MM.1S (cell line): ENCODE measurements around the gene SLIT1.

Source experiments
- DNase-seq: peaks from one replicate; pipeline ENCODE4 v3.0.0-alpha.2; 2015
- H2AFZ ChIP-seq: fragments of 300-600 bp; sonication (generic); 2 replicates; pipeline ENCODE4 v1.6.0; 2016; ENCODE audit warnings: antibody characterized with exemption, low read length
- H3F3A ChIP-seq: fragments of 300-600 bp; sonication (generic); 2 replicates; pipeline ENCODE4 v1.6.1; 2016; ENCODE audit warnings: mild to moderate bottlenecking, antibody characterized with exemption, low read length, moderate library complexity, mixed read lengths; ENCODE audit not compliant: insufficient read depth
- H3K27ac ChIP-seq: fragments of 300-600 bp; sonication (generic); 2 replicates; pipeline ENCODE4 v1.5.1; 2016; ENCODE audit warnings: mild to moderate bottlenecking, low read length
- H3K27me3 ChIP-seq: fragments of 300-600 bp; sonication (generic); replicated peaks from 2 replicates; pipeline ENCODE4 v1.6.0; 2016; ENCODE audit warnings: low read length; ENCODE audit not compliant: insufficient read depth
- H3K36me3 ChIP-seq: fragments of 300-600 bp; sonication (generic); replicated peaks from 2 replicates; pipeline ENCODE4 v1.6.1; 2016; ENCODE audit warnings: mild to moderate bottlenecking, low read length, mixed read lengths; ENCODE audit not compliant: insufficient read depth
- H3K4me1 ChIP-seq: fragments of 300-600 bp; sonication (generic); 2 replicates; pipeline ENCODE4 v1.6.1; 2016; ENCODE audit warnings: low read length, mixed read lengths
- H3K4me2 ChIP-seq: fragments of 300-600 bp; sonication (generic); 2 replicates; pipeline ENCODE4 v1.6.0; 2016; ENCODE audit warnings: low read depth, low read length
- H3K4me3 ChIP-seq: fragments of 300-600 bp; sonication (generic); 2 replicates; pipeline ENCODE4 v1.5.1; 2016; ENCODE audit warnings: low read length, mixed read lengths
- H3K79me2 ChIP-seq: fragments of 300-600 bp; sonication (generic); 2 replicates; pipeline ENCODE4 v1.6.1; 2016; ENCODE audit warnings: mixed run types, low read length, mixed read lengths
- H3K9ac ChIP-seq: fragments of 300-600 bp; sonication (generic); 2 replicates; pipeline ENCODE4 v1.6.1; 2016; ENCODE audit warnings: low read length, mixed read lengths
- H3K9me2 ChIP-seq: fragments of 300-600 bp; sonication (generic); replicated peaks from 2 replicates; pipeline ENCODE4 v1.6.1; 2016; ENCODE audit warnings: mild to moderate bottlenecking, low read length, mixed read lengths; ENCODE audit not compliant: insufficient read depth
- H3K9me3 ChIP-seq: fragments of 300-600 bp; sonication (generic); replicated peaks from 2 replicates; pipeline ENCODE4 v1.6.1; 2016; ENCODE audit warnings: mild to moderate bottlenecking, low read length, mixed read lengths; ENCODE audit not compliant: insufficient read depth
- H4K20me1 ChIP-seq: fragments of 300-600 bp; sonication (generic); 2 replicates; pipeline ENCODE4 v1.6.1; 2016; ENCODE audit warnings: mild to moderate bottlenecking, low read length, moderate library complexity, mixed read lengths; ENCODE audit not compliant: insufficient read depth
- EZH2 ChIP-seq: fragments of 300-600 bp; sonication (generic); optimal IDR thresholded peaks from 2 replicates; pipeline ENCODE3; 2017; ENCODE audit warnings: low read depth, mild to moderate bottlenecking, antibody characterized with exemption, low read length, mixed read lengths
- EZH2phosphoT487 ChIP-seq: fragments of 300-600 bp; sonication (generic); IDR thresholded peaks from 2 replicates; pipeline ENCODE4 v1.6.1; 2018; ENCODE audit warnings: antibody characterized with exemption, low read length
- TF ChIP-seq, protein P1 (sequence below): fragments of 300-600 bp; sonication (generic); IDR thresholded peaks from 2 replicates; pipeline ENCODE4 v1.5.1; 2016; ENCODE audit warnings: antibody characterized with exemption, low read length, mixed read lengths

Gene SLIT1

DNA sequence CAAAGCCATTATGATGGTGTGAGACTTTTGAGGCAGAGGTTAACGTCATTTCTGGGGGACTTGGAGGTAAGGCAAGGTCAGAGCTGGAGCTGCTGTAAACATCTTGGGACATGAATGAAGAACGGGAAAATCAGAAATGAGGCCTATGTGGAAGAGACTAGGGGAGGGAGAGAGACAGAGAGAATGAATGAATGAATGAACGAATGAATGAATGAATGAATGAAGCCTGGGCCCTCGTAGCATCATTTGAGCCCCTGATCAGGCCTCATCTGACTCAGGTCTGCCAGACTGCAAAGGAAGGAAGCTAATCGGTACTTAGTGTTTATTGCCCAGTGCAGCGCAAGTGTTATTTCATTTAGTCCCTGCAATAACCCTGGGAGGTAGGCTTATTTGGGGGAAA, 79.6 kb downstream of the SLIT1 start:
- Histone ChIP-seq H3K9me2 (no peaks in the 10 kb centered on the region), H3K9me3 (no peaks in the 10 kb centered on the region), H3F3A (no peaks in the 10 kb centered on the region), H4K20me1 (no peaks in the 10 kb centered on the region), H3K4me2 (no peak overlapping the region), H3K36me3 (no peaks in the 10 kb centered on the region), H3K9ac (no peak overlapping the region), H3K27ac (no peak overlapping the region), H3K27me3 (no peaks in the 10 kb centered on the region), H3K4me1 (no peaks in the 10 kb centered on the region), H3K4me3 (no peak overlapping the region), H3K79me2 (no peaks in the 10 kb centered on the region), H2AFZ (no peak overlapping the region)
- no peak for DNase-seq
- TF ChIP-seq EZH2phosphoT487 (no peak), EZH2 (no peak)
- TF ChIP-seq, protein P1, sequence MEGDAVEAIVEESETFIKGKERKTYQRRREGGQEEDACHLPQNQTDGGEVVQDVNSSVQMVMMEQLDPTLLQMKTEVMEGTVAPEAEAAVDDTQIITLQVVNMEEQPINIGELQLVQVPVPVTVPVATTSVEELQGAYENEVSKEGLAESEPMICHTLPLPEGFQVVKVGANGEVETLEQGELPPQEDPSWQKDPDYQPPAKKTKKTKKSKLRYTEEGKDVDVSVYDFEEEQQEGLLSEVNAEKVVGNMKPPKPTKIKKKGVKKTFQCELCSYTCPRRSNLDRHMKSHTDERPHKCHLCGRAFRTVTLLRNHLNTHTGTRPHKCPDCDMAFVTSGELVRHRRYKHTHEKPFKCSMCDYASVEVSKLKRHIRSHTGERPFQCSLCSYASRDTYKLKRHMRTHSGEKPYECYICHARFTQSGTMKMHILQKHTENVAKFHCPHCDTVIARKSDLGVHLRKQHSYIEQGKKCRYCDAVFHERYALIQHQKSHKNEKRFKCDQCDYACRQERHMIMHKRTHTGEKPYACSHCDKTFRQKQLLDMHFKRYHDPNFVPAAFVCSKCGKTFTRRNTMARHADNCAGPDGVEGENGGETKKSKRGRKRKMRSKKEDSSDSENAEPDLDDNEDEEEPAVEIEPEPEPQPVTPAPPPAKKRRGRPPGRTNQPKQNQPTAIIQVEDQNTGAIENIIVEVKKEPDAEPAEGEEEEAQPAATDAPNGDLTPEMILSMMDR = no peak

DNA sequence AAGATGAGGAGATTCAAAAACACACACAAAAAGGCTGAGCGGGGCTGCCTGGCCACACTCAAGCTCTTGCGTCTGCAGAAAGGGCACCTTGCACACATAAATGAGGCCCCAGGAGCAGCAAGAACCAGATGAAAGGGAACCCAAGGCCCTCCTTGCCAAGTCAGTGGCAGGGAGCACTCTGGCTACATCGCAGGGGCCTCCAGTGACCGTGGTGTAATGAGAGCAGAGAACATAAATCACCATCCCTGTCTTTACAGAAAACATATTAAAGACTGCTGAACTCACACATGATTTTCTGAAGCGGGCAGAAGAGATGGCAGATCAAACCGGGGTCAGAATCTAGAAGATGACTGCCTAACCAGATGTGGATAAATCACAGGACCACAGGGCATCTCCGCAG, 80.5 kb downstream of the SLIT1 start:
- Histone ChIP-seq H3K9ac (no peak overlapping the region), H3K36me3 (no peaks in the 10 kb centered on the region), H3K79me2 (no peaks in the 10 kb centered on the region), H3K4me2 (no peak overlapping the region), H3F3A (no peaks in the 10 kb centered on the region), H4K20me1 (no peaks in the 10 kb centered on the region), H3K4me3 (no peak overlapping the region), H2AFZ (no peak overlapping the region), H3K9me3 (no peaks in the 10 kb centered on the region), H3K4me1 (no peaks in the 10 kb centered on the region), H3K9me2 (no peaks in the 10 kb centered on the region), H3K27me3 (peaks cover 5% of the 10 kb centered on the region; the same call in 1 of the 2 replicates), H3K27ac (no peak overlapping the region)
- DNase-seq = no peak
- TF ChIP-seq EZH2phosphoT487 = no peak
- no peak for TF ChIP-seq EZH2
- TF ChIP-seq, protein P1 = no peak

DNA sequence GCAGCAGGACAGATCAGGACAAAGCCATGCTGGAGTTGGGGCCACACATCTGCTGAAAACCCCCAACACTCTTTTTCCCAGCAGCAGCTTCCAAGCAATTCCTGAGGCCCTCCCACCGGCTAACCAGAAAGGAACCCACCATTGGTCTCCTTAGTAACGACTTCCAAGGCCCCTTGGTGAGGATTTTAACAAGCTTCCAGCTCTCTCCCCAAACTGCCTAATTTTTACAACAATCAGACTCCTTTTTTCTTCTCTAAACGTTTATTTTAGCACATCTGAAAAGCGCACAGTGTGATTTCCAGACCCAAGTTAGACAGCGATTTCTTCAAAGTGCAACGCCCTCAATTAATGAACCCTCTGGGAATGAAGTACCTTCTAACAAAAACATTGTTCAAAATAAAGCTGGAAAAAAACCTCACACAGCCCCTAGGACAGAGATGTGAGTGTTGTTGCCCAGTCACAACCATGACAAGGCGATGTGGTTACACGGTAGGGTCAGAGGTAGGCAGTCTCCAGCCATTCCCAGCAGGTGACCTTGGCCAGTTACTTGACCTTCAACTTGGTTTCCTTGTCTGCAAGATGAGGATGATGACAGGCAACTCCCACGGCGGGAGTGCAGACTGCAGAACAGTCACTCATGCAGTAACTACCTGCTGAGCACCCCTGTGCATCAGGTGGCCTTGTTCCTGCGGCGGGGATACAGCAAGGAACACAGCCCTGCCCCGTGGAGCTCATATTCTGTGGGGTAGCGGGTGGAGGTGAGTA, 82.3 kb downstream of the SLIT1 start:
- Histone ChIP-seq H4K20me1 (no peaks in the 10 kb centered on the region), H3K79me2 (no peaks in the 10 kb centered on the region), H3K4me2 (no peak overlapping the region), H3K27me3 (peaks cover 5% of the 10 kb centered on the region), H2AFZ (no peak overlapping the region), H3K4me1 (no peaks in the 10 kb centered on the region), H3F3A (no peaks in the 10 kb centered on the region), H3K9ac (no peak overlapping the region), H3K36me3 (no peaks in the 10 kb centered on the region), H3K27ac (no peak overlapping the region), H3K9me3 (no peaks in the 10 kb centered on the region), H3K9me2 (no peaks in the 10 kb centered on the region), H3K4me3 (no peak overlapping the region)
- DNase-seq = no peak
- TF ChIP-seq EZH2phosphoT487 (no peak), EZH2 (no peak)
- TF ChIP-seq, protein P1 = no peak
